Body of pancreas (tissue), 4 donors: Measurements from ENCODE around the gene PSMD1.

ENCODE experiments used
- POLR2A ChIP-seq, 3 donors: fragments of 450-650 bp; IDR thresholded peaks; one replicate each; pipeline ENCODE4 v1.6.1; 2016; ENCODE audit warnings: antibody characterized with exemption in 3 of 3, mild to moderate bottlenecking in 2 of 3
- TF ChIP-seq, protein P1 (sequence below), 7 experiments: fragments of 450-650 bp in 4 of 7; fragments of 200-600 bp in 3 of 7; sonication (generic) in 3 of 7; IDR thresholded peaks; one replicate each; pipeline ENCODE4 v1.5.1; 2016 to 2019; ENCODE audit warnings: antibody characterized with exemption in 7 of 7

DNA sequence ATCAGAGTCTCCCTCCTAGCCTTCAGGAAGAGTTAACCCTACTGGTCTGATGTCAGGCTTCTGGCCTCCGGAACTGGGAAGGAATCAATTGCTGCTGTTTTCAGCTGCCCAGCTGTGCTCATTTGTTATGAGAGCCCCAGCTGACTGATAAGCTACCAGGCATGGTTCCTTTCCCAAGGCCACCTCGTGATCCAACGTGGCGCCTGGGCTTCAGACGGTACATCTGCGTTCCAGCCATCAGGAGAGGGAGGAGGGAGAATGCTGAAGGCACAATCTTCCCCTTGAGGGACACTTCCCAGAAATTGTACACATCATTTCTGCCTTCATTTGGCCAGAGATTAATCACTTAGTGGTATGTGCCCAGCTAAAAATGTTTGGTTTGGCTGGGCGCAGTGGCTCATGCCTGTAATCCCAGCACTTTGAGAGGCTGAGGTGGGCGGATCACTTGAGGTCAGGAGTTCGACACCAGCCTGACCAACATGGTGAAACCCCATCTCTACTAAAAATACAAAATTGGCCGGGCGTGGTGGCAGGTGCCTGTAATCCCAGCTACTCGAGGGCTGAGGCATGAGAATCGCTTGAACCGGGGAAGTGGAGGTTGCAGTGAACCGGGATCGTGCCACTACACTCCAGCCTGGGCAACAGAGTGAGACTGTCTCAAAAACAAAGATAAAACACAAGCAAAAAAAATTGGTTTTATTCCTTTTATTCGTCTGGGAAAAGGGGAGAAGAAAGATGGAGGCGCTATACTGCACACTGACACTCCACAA, 131.3 kb downstream of the PSMD1 start:
- TF ChIP-seq, protein P1, sequence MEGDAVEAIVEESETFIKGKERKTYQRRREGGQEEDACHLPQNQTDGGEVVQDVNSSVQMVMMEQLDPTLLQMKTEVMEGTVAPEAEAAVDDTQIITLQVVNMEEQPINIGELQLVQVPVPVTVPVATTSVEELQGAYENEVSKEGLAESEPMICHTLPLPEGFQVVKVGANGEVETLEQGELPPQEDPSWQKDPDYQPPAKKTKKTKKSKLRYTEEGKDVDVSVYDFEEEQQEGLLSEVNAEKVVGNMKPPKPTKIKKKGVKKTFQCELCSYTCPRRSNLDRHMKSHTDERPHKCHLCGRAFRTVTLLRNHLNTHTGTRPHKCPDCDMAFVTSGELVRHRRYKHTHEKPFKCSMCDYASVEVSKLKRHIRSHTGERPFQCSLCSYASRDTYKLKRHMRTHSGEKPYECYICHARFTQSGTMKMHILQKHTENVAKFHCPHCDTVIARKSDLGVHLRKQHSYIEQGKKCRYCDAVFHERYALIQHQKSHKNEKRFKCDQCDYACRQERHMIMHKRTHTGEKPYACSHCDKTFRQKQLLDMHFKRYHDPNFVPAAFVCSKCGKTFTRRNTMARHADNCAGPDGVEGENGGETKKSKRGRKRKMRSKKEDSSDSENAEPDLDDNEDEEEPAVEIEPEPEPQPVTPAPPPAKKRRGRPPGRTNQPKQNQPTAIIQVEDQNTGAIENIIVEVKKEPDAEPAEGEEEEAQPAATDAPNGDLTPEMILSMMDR (IDR thresholded peaks at IDR 0.05): no peak
- TF ChIP-seq POLR2A (IDR thresholded peaks at IDR 0.05): no peak
